Middle frontal gyrus (tissue), 1 donor: Measurements from ENCODE around the gene METRNL.
"Not testable (repeated sequence)": the region's sequence is repeated elsewhere in the genome, so short reads cannot be mapped to it uniquely, and the experiment has no call there.

Experiments
- DNase-seq: peaks from one replicate; pipeline ENCODE4 v3.0.0-alpha.2; 2015; ENCODE audit warnings: low spot score; ENCODE audit errors: extremely low spot score

Gene METRNL

GRCh38 chr17:83079352-83079747 is at the start of gene METRNL:
TSS of gene METRNL (plus strand) at chr17:83079609. CDS start at chr17:83079816, 207 bp downstream.
- peak; percentile 9 for DNase-seq

GRCh38 chr17:83030432-83030831 is 49.0 kb upstream of the METRNL start:
- no peak for DNase-seq

- no peak for DNase-seq
These were observed 48.0 kb upstream of the METRNL start for GRCh38 chr17:83031321-83031945.

- DNase-seq, result not testable (repeated sequence)
These were observed 47.4 kb upstream of the METRNL start for GRCh38 chr17:83031946-83032451.

GRCh38 chr17:83032781-83033180 is 46.6 kb upstream of the METRNL start:
- no peak for DNase-seq

- DNase-seq, result no peak
These were observed 44.9 kb upstream of the METRNL start for GRCh38 chr17:83034525-83034924.

- DNase-seq, result no peak
These were observed 43.7 kb upstream of the METRNL start for GRCh38 chr17:83035722-83036121.

- DNase-seq, result no peak
These were observed 43.2 kb upstream of the METRNL start for GRCh38 chr17:83036193-83036592.

GRCh38 chr17:83036666-83037065 is 42.7 kb upstream of the METRNL start:
- no peak for DNase-seq

- no peak for DNase-seq
These were observed 42.1 kb upstream of the METRNL start for GRCh38 chr17:83037084-83037873.

GRCh38 chr17:83037874-83038165 is 41.6 kb upstream of the METRNL start:
- DNase-seq, result no peak

GRCh38 chr17:83038983-83039382 is 40.4 kb upstream of the METRNL start:
- DNase-seq, result not testable (repeated sequence)

- no peak for DNase-seq
These were observed 38.1 kb upstream of the METRNL start for GRCh38 chr17:83041305-83041704.

- no peak for DNase-seq
These were observed 36.8 kb upstream of the METRNL start for GRCh38 chr17:83042522-83043158.

- not testable (repeated sequence) for DNase-seq
These were observed 34.9 kb upstream of the METRNL start for GRCh38 chr17:83044479-83044878.

- no peak for DNase-seq
These were observed 32.8 kb upstream of the METRNL start for GRCh38 chr17:83046448-83047181.

GRCh38 chr17:83047182-83047478 is 32.3 kb upstream of the METRNL start:
- DNase-seq, result no peak

- not testable (repeated sequence) for DNase-seq
These were observed 31.5 kb upstream of the METRNL start for GRCh38 chr17:83047818-83048475.

GRCh38 chr17:83050651-83051395 is 28.6 kb upstream of the METRNL start:
- DNase-seq, result no peak

GRCh38 chr17:83051396-83052240 is 27.8 kb upstream of the METRNL start:
- DNase-seq, result peak; percentile 95
